ENCODE measurements around the gene TMPRSS9.
A peak's percentile ranks its signal among the peaks of the same experiment; 100 is the strongest.

Gene TMPRSS9

GRCh38 chr19:2330255-2330631 is 29.8 kb upstream of the TMPRSS9 start:
- no peak for DNase-seq

GRCh38 chr19:2330632-2331284 is 29.3 kb upstream of the TMPRSS9 start:
- DNase-seq: peak; percentile 75

GRCh38 chr19:2331601-2332246 is 28.3 kb upstream of the TMPRSS9 start:
- no peak for DNase-seq

- DNase-seq: no peak
Observed at GRCh38 chr19:2332341-2333026, 27.6 kb upstream of the TMPRSS9 start.

GRCh38 chr19:2333027-2333806 is 26.8 kb upstream of the TMPRSS9 start:
- DNase-seq: peak; percentile 82

- DNase-seq: no peak
Observed at GRCh38 chr19:2333807-2334211, 26.3 kb upstream of the TMPRSS9 start.

- no peak for DNase-seq
Observed at GRCh38 chr19:2334426-2334825, 25.6 kb upstream of the TMPRSS9 start.

- no peak for DNase-seq
Observed at GRCh38 chr19:2334986-2335846, 24.8 kb upstream of the TMPRSS9 start.

- no peak for DNase-seq
Observed at GRCh38 chr19:2335848-2336247, 24.2 kb upstream of the TMPRSS9 start.

- no peak for DNase-seq
Observed at GRCh38 chr19:2336528-2337328, 23.3 kb upstream of the TMPRSS9 start.

GRCh38 chr19:2337329-2337707 is 22.7 kb upstream of the TMPRSS9 start:
- DNase-seq: no peak

GRCh38 chr19:2338055-2338615 is 21.9 kb upstream of the TMPRSS9 start:
- DNase-seq: no peak

- no peak for DNase-seq
Observed at GRCh38 chr19:2338751-2339643, 21.1 kb upstream of the TMPRSS9 start.

- DNase-seq: no peak
Observed at GRCh38 chr19:2339644-2340310, 20.3 kb upstream of the TMPRSS9 start.

- DNase-seq: no peak
Observed at GRCh38 chr19:2340496-2341243, 19.4 kb upstream of the TMPRSS9 start.

- no peak for DNase-seq
Observed at GRCh38 chr19:2341244-2341751, 18.8 kb upstream of the TMPRSS9 start.

GRCh38 chr19:2341982-2342381 is 18.1 kb upstream of the TMPRSS9 start:
- DNase-seq: no peak

- DNase-seq: no peak
Observed at GRCh38 chr19:2342656-2343288, 17.3 kb upstream of the TMPRSS9 start.

Data from NCI-H2107 (cell line).